Measurements from ENCODE around the gene CNTN5. TPM values are rescaled to one million over a fixed set of nuclear protein-coding genes. Genes with fewer than 3 reads are reported as not detected.

The CNTN5 gene
- total RNA-seq, 2 donors from 2014 or later, result 1.4 to 3.3 TPM

DNA sequence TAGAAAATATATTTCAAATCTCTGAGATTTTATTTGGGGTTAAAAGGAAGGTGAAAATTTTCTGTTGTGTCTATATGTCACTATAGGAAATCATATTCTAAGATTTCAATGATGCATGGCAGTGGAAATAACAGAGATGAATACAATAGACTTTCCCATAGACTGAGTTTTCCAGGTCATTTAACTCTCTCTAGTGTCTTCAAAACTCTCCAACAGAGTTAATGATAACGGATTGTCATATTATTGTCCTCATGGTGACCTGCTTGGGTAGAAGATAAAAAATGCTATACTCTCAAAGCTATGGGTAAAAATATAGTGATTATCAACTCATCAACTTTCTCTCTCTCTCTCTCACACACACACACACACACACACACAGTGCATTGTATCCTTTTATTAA lies 312.9 kb downstream of the CNTN5 start:
- peaks cover 2% of the 10 kb centered on the region for H3K9me3 Mint-ChIP-seq
- H3K36me3 Mint-ChIP-seq (ENCODE audit: low read depth), result no peaks in the 10 kb centered on the region
- H3K27ac ChIP-seq (ENCODE audit: low read depth, low read length), result peak overlapping the region; percentile 24
- no peak overlapping the region for H3K27ac Mint-ChIP-seq
- no peaks in the 10 kb centered on the region for H3K27me3 Mint-ChIP-seq (ENCODE audit: insufficient read depth)
- no peaks in the 10 kb centered on the region for H3K9me3 ChIP-seq (ENCODE audit: control insufficient read depth, low read length)
- no peak overlapping the region for H3K4me3 ChIP-seq (ENCODE audit: low read length)
- no peaks in the 10 kb centered on the region for H3K27me3 ChIP-seq (ENCODE audit: control insufficient read depth, insufficient read depth, low read length, poor library complexity, severe bottlenecking)
- H3K36me3 ChIP-seq (ENCODE audit: control insufficient read depth, insufficient read depth, low read length), result no peaks in the 10 kb centered on the region
- no peak overlapping the region for H3K9ac ChIP-seq (ENCODE audit: extremely low read depth, low read length, poor library complexity, severe bottlenecking)
- WGBS, 2 experiments (ENCODE audit: insufficient coverage in 1 of 2, insufficient read length in 1 of 2), result 86% methylated on average over 1 of the region's 1 CpG; no CpG with 5 or more reads in 1 of the 2 experiments
- TF ChIP-seq CTCF (conservative IDR thresholded peaks at IDR 0.05), result no peak
- no peak overlapping the region for H3K4me3 Mint-ChIP-seq
- H3K4me1 ChIP-seq (ENCODE audit: control insufficient read depth, insufficient read depth, low read length), result no peaks in the 10 kb centered on the region
- H3K4me1 Mint-ChIP-seq, result no peaks in the 10 kb centered on the region
- no peak for DNase-seq

DNA sequence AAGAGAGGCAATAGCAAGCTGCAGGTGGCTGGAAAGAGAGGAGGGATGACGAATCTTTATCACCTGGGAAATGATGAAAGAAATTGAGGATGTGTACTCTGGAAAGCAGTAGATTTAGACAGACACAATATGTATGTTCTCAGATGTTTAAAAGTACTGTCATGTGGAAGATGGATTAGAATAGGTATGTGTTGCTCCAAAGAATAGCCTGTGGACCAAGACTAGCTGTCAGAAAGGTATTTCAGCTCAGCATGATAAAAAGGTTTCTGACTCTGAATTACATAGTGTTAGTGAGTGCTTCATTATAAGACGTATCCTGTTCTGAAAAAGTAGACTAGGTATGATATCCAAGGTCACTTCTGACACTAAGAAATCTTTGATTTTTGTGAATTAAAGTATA lies 322.4 kb downstream of the CNTN5 start:
- H3K36me3 Mint-ChIP-seq (ENCODE audit: low read depth), result no peaks in the 10 kb centered on the region

DNA sequence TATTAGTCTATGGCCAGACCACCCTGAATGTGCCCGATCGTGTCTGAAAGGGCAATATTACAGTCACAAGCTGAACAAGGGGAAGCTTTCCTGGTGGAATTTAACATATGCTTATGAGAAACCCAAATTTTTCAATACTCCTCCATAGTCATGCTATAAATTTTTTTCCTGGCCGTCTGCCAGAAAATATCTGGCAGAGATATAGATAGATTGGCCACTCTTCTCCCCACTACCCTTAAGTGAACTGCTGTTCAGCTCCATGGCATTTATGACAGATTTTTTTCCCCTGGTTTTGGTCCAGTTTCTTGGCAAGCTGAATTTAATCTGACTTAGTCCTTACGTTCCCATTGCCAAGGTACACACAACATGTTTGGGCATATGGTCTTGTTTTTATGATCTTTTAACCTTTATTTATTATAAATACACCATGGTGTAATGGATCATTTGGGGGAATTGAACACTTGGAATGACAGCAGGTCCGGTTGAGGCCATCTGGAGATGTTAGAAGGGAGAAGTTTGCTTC lies 328.5 kb downstream of the CNTN5 start:
- Histone ChIP-seq H3K9me3 (ENCODE audit: control insufficient read depth, low read length) (no peaks in the 10 kb centered on the region), H3K9ac (ENCODE audit: extremely low read depth, low read length, poor library complexity, severe bottlenecking) (no peak overlapping the region), H3K27ac (ENCODE audit: low read depth, low read length) (no peak overlapping the region), H3K27me3 (ENCODE audit: control insufficient read depth, insufficient read depth, low read length, poor library complexity, severe bottlenecking) (no peaks in the 10 kb centered on the region), H3K36me3 (ENCODE audit: control insufficient read depth, insufficient read depth, low read length) (no peaks in the 10 kb centered on the region), H3K4me3 (ENCODE audit: low read length) (no peak overlapping the region), H3K4me1 (ENCODE audit: control insufficient read depth, insufficient read depth, low read length) (no peaks in the 10 kb centered on the region)
- Mint-ChIP-seq H3K27ac (no peak overlapping the region), H3K36me3 (ENCODE audit: low read depth) (no peaks in the 10 kb centered on the region), H3K4me1 (no peaks in the 10 kb centered on the region), H3K4me3 (no peak overlapping the region), H3K27me3 (ENCODE audit: insufficient read depth) (no peaks in the 10 kb centered on the region), H3K9me3 (no peaks in the 10 kb centered on the region)
- DNase-seq, result no peak
- TF ChIP-seq CTCF (conservative IDR thresholded peaks at IDR 0.05), result no peak
- WGBS, 2 experiments (ENCODE audit: insufficient coverage in 1 of 2, insufficient read length in 1 of 2), result 91 to 100% methylated on average over 4 to 5 of the region's 5 CpGs

More for the DNA sequence above, 322.4 kb downstream of the CNTN5 start:
- H3K9me3 Mint-ChIP-seq, result no peaks in the 10 kb centered on the region
- H3K36me3 ChIP-seq (ENCODE audit: control insufficient read depth, insufficient read depth, low read length), result no peaks in the 10 kb centered on the region
- H3K9me3 ChIP-seq (ENCODE audit: control insufficient read depth, low read length), result no peaks in the 10 kb centered on the region
- H3K4me1 ChIP-seq (ENCODE audit: control insufficient read depth, insufficient read depth, low read length), result no peaks in the 10 kb centered on the region
- no peak for TF ChIP-seq CTCF (conservative IDR thresholded peaks at IDR 0.05)
- H3K9ac ChIP-seq (ENCODE audit: extremely low read depth, low read length, poor library complexity, severe bottlenecking), result no peak overlapping the region
- no peak overlapping the region for H3K4me3 Mint-ChIP-seq
- H3K4me3 ChIP-seq (ENCODE audit: low read length), result no peak overlapping the region
- WGBS, 2 experiments (ENCODE audit: insufficient coverage in 1 of 2, insufficient read length in 1 of 2), result 73 to 90% methylated on average over 2 of the region's 2 CpGs
- no peak overlapping the region for H3K27ac ChIP-seq (ENCODE audit: low read depth, low read length)
- H3K27ac Mint-ChIP-seq, result no peak overlapping the region
- no peaks in the 10 kb centered on the region for H3K4me1 Mint-ChIP-seq
- no peaks in the 10 kb centered on the region for H3K27me3 ChIP-seq (ENCODE audit: control insufficient read depth, insufficient read depth, low read length, poor library complexity, severe bottlenecking)
- no peaks in the 10 kb centered on the region for H3K27me3 Mint-ChIP-seq (ENCODE audit: insufficient read depth)
- no peak for DNase-seq
